DMS79 (cell line): Measurements from ENCODE around the gene KIAA1328.
"Not testable (repeated sequence)": the region's sequence is repeated elsewhere in the genome, so short reads cannot be mapped to it uniquely, and the experiment has no call there.

Experiments used
- DNase-seq: peaks from one replicate; lab custom pipeline; 2025; lab: John Stamatoyannopoulos, UW

Gene KIAA1328

GRCh38 chr18:36887114-36887513 is 58.2 kb downstream of the KIAA1328 start:
- no peak for DNase-seq

DNA sequence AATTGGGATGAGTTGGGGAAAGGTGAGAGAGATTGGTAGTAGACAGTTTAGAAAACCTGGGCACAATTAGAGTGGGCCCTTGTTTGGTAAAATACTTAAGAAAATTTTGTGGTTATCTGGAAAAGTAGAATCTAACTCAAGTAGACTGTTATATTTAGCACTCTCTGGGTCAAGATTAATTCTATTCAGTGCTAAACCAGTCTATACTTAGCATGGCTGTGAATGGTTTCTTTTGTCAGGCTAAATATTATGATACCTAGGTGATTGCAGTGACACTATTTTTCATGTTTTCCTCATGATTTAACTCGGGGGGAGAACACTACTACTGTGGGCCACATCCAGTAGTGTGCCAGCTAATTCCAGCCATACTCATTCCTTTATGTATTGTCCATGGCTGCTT is 58.9 kb downstream of the KIAA1328 start:
- no peak for DNase-seq

DNA sequence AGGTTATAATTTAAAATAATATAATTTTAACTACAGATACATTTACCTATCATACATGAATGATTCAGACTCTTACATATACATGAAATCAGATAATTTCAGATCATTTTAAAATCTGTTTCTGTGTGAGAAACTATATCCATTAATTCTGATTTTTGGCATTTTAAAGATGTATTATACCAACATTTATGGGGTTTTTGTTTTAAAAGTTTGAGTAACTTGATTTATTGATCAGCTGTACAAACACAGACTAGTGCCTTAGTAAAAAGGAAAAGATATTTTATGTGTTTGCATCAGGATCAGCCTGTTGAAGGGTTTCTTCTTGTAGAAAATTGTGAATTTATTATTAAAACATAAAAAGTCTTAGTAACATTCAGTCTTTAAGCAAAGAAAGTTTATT is 59.9 kb downstream of the KIAA1328 start:
- no peak for DNase-seq

GRCh38 chr18:36889321-36889720 is 60.4 kb downstream of the KIAA1328 start:
- no peak for DNase-seq

DNA sequence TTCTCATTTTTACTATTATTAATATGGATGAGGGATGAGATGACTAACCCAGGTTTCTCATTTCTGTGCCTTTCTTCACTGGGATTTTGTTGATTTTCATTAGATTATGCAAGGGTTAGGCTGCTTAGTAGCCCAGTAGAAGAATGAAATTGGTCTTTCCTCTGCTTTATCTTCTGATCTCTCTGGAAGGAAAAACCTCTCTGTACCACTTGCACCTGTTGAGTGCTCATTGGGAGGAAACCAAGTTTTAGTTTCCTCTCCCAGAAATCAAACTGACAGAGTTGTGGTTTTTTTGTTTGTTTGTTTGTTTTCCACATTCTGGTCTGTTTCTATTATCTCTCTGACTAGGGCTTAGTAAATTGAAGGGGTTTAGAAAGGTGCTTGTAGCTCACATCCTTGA is 60.8 kb downstream of the KIAA1328 start:
- no peak for DNase-seq

GRCh38 chr18:36890598-36890997 is 61.7 kb downstream of the KIAA1328 start:
- DNase-seq, result no peak

GRCh38 chr18:36893227-36893626 is 64.3 kb downstream of the KIAA1328 start:
- no peak for DNase-seq

GRCh38 chr18:36895606-36896005 is 66.7 kb downstream of the KIAA1328 start:
- DNase-seq, result no peak

DNA sequence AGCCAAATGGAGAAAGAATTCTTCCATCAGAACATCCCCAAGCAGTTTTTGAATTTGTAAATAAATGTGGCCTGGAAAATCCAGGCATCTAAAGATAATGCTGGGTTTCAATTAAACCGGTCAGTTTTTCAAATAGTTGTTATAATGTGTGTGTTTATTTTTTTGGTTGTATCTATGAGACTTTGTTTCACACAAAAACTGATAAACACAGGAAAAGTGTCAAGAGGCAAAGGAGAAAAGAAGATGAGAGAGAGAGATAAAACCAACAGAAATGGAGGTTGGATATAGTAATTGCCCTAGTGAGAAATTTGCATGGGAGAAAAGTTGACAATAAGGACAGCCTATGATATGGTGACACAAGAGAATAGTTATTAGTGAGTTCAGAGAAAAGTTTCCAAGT is 68.3 kb downstream of the KIAA1328 start:
- DNase-seq, result no peak

DNA sequence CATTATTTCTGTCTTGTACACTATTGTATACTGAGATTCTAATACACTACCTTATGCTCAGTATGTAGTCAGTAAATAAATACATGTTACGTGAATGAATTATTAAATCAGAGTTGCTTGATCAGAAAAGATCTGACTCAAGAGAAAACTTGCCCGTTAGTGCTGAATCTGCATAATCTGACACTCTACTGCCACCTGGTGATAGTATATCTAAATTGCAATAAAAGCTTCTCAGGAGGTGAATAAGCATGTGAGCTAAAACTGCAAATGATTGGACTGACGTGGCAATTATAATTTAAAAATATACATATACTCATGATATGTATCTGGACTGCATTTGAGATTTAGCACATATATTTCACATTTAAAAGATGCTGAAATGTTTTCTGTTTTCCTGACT is 70.4 kb downstream of the KIAA1328 start:
- DNase-seq, result no peak

GRCh38 chr18:36900466-36900865 is 71.5 kb downstream of the KIAA1328 start:
- DNase-seq, result no peak

- no peak for DNase-seq
These were observed 72.4 kb downstream of the KIAA1328 start for GRCh38 chr18:36901277-36901701.

DNA sequence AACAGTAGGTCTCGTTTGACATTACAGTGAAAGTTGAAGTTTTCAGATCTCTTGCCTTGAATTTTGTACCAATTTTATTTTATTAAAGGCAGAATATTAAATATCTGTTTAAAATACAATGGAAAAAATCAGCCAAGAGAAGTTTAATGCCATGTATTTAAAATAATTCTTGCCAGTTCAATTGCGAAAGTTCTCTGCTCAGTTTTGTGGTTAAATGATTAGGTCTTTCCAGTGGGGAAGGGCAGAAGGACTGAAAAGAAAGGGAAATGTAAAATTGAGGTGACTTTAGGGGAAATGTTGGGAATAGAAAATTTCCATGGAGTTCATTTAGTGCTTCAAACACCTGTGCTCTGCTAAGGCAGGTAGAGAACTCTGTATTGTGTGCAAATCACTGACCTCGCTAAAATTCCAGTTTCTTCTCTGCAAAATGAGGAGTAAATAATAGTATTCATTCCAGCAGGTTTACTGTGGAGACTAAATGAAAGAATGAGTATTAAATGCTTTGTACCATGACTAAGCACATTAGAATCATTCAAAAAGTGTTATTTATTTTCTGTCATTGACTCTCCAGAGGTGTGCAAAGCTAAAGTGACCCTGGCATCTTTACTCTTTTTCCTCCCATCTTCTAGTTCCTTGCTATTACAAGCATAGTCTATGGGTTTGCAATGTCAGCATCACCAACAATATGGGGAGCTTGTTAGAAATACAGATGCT is 74.4 kb downstream of the KIAA1328 start:
- no peak for DNase-seq

DNA sequence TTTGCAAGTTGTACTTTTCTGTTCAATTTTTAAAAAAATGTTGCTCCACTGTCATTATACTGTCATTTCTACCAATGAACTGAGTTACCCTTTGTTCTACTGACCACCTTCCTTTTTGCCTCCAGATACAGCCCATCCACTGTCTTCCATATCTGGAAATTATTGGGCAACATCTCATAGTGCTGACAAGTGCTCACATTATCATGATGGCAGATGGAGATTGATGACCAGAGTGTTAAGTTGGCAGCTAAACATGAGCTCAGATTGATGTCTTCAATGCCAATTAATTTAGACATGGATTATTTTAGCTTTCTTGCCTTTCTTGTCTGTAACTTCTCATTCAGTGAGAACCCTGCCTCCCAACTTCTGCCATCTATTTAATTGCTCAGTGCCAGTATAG is 76.6 kb downstream of the KIAA1328 start:
- DNase-seq, result no peak

GRCh38 chr18:36909282-36909681 is 80.4 kb downstream of the KIAA1328 start:
- not testable (repeated sequence) for DNase-seq

GRCh38 chr18:36912887-36913286 is 84.0 kb downstream of the KIAA1328 start:
- DNase-seq, result no peak

DNA sequence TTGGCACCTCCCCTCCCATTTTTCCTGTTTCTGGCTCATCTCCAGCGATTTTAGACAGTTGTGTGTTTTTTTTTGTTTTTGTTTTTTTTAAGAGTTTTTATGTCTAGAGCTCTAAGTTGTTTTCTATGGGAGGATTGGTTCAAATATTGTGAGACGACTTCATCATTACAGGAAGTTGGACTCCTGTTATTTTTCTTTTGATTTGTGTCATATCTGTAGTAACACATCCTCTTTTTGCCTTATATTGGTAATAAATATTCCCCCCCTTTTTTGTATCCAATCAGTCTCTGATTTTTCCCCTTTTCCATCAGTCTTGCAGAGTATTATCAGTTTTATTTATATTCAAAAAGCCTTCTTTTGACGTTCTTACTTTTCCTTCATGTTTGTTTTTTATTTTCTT is 89.0 kb downstream of the KIAA1328 start:
- DNase-seq, result no peak

DNA sequence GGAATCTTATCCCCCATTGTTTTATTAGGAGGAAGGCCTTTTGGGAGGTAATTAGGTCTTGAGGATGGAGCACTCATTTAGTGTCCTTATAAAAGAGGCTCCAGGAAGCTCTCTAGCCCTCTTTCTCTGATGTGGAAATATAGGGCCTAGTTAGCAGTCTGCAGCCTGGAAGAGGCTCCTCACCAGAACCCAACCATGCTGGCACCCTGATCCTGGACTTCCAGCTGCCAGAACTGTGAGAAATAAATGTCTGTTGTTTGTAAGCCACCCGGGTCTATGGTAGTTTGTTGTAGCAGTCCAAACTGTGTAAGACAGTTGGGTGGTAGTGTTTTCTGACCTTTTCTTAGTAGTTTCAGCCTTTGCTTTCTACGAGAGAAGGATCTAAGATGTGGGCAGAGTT is 100.7 kb downstream of the KIAA1328 start:
- DNase-seq, result no peak

DNA sequence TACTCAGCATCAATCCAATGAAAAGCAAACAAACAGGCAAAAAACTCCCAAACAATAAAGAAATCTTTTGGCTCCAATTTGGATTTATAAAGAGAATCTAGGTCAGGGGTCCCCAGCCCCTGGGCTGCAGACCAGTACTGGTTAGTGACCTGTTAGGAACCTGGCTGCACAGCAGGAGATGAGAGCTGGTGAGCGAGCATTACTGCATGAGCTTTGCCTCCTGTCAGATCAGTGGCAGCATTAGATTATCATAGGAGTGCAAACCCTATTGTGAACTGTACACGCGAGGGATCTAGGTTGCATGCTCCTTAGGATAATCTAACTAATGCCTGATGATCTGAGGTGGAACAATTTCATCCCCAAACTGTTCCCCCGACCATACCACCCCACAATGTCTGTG is 102.2 kb downstream of the KIAA1328 start:
- no peak for DNase-seq

GRCh38 chr18:36933552-36933951 is 104.6 kb downstream of the KIAA1328 start:
- no peak for DNase-seq

DNA sequence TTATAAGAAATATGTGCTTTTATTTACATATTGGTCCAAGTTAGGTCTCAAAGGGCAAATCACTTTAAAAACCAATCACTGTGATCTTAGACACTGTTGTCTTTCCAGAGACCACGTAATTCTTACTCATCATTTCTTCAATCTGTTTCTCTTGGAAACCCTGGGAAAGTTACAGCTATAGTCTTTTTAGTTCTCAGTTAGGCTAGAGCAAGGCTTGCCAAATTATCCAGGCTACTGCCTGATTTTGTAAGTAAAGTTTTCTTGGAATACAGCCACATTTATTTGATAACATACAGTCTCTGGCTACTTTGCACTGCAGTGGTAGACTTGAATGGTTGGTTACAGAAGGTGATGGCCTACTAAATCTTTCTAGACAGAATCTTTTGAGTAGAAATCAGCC is 106.0 kb downstream of the KIAA1328 start:
- DNase-seq, result no peak

DNA sequence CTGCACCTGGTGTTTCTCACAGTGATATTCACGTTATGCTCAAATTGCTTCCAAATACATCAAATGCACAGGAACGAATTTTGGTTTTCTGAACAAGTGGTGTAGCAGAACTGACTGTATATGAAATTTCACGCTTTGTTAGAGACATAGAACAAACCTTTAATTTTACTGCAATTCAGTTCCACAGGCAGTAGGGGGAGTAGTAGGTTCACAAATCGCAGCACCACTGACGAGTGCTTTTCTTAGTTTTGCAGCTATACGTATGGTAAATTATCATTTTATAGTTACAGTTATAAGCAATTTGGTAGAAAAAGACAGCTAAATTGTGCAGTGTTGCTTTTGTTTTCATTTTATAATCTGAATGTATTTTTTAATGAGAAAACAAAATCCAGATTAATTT is 113.3 kb downstream of the KIAA1328 start:
- DNase-seq, result no peak

- no peak for DNase-seq
These were observed 119.0 kb downstream of the KIAA1328 start for GRCh38 chr18:36947820-36948348.

- DNase-seq, result no peak
These were observed 121.4 kb downstream of the KIAA1328 start for GRCh38 chr18:36950282-36950681.
